Kidney (tissue), 14 donors: ENCODE results near the gene SRSF4. TPM values are rescaled to one million over a fixed set of nuclear protein-coding genes. Genes with fewer than 3 reads are reported as not detected.

Experiments
- DNase-seq, 5 donors: peaks; one replicate each; pipeline ENCODE4 v3.0.0-alpha.2; 2013 to 2020
- FAIRE-seq: peaks from 2 replicates; lab custom pipeline; 2012; peaks lifted over from hg19 to GRCh38; lab: Jason Lieb, UNC
- H3K27ac ChIP-seq, 2 donors: one replicate each; pipeline ENCODE4 v1.7.0; 2013; ENCODE audit warnings: low read depth in 2 of 2, low read length in 2 of 2, inconsistent platforms in 1 of 2
- H3K27me3 ChIP-seq: one replicate; pipeline ENCODE4 v1.7.1; 2013; ENCODE audit warnings: low read length, inconsistent platforms; ENCODE audit not compliant: control insufficient read depth, insufficient read depth
- H3K36me3 ChIP-seq, 3 donors: one replicate each; pipeline versions ENCODE4 v1.7.0 to v1.7.1; 2013; ENCODE audit warnings: low read length in 3 of 3, control low read depth in 1 of 3, inconsistent platforms in 1 of 3; ENCODE audit not compliant: insufficient read depth in 3 of 3, control insufficient read depth in 2 of 3
- H3K4me1 ChIP-seq, 3 donors: one replicate each; pipeline versions ENCODE4 v1.7.0 to v1.7.1; 2013; ENCODE audit warnings: low read length in 3 of 3, inconsistent platforms in 1 of 3, low read depth in 1 of 3; ENCODE audit not compliant: control insufficient read depth in 2 of 3, insufficient read depth in 2 of 3
- H3K4me3 ChIP-seq, 3 donors: one replicate each; pipeline versions ENCODE4 v1.7.0 to v1.8.1; 2013; ENCODE audit warnings: low read length in 3 of 3, control low read depth in 1 of 3, inconsistent platforms in 1 of 3
- H3K9ac ChIP-seq, 3 donors: one replicate each; pipeline versions ENCODE4 v1.7.0 to v1.7.1; 2013; ENCODE audit warnings: low read length in 3 of 3, control low read depth in 1 of 3, inconsistent platforms in 1 of 3
- H3K9me3 ChIP-seq, 3 donors: one replicate each; pipeline versions ENCODE4 v1.7.0 to v1.7.1; 2013; ENCODE audit warnings: low read length in 3 of 3, control low read depth in 1 of 3, inconsistent platforms in 1 of 3; ENCODE audit not compliant: control insufficient read depth in 2 of 3, insufficient read depth in 1 of 3
- CTCF ChIP-seq: IDR thresholded peaks from 3 replicates; pipeline ENCODE4 v1.5.1; 2012; ENCODE audit warnings: mild to moderate bottlenecking, moderate library complexity, borderline replicate concordance; ENCODE audit not compliant: insufficient read depth; ENCODE audit errors: extremely low read depth
- intact Hi-C: fragments of 100-400 bp; cut with DNase I; formaldehyde crosslinking; loops from one replicate; pipeline ENCODE4 v1.11.1; 2022
- polyA plus RNA-seq: library from polyadenylated mRNA; stranded (reverse); fragments of 350-450 nt; fragmentation: Illumina TruSeq; extraction: RNeasy Lipid Tissue Mini Kit (QIAGEN cat#74804); gene quantifications from one replicate; pipeline ENCODE4 v1.2.3, GENCODE V29; 2014; ENCODE audit warnings: low read depth, low replicate concordance; ENCODE audit not compliant: insufficient read depth
- total RNA-seq: library from RNA; stranded (reverse); fragmentation: NEBNext Ultra II Directional; extraction: Animal tissue kit (Norgen Biotek cat#: 25700); gene quantifications from one replicate; pipeline ENCODE4 v1.2.1, GENCODE V29; 2021
- donor health status: control.
- donor health status: control.
- donor health status: control.
- donor health status: control.
- donor health status: control.
- donor health status: DM: yes; HTN: yes; CAD: no.
- donor health status: Normal renal cell carcinoma (clear cell type).

Gene SRSF4
- total and polyA plus RNA-seq, 2 donors from 2014 or later: 48.4 to 72.3 TPM

DNA sequence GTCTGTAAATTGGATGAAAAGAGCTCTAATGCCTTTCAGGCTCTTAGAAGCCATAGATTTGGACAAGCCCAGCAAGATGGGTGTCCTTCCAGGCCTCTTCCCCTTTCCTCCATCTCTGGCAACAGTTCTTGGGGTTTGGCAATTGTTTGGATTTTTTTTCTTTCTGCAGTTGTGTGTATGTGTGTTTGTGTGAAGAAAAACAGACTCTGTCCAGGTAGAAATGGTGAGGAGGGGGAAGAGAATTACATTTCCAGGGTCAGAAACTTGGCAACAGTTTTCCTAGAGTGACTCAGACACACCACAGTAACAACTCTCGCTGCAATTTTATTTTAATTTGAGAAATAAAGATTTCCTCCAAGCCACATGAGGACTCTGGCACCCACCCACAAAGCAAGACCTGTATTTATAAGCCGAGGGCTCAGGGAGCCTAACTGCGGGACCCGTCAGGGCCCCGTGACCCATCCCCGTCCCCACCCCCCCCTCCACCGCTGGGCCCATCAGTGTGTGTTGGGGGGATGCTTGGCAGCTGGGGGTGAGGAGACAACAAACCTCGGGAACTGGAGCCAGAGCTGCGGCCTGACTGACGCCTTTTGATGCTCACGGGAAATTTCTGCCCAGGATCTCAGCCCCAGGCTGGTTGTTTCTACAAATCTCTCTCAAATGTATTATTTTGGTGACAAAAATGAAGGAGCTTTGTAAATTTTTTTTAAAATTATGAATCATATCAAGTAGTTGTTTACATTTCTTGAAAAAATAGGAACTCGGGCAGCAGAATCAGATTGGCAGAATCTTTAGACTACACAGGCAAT is 62.4 kb downstream of the SRSF4 start:
- FAIRE-seq: no peak
- Histone ChIP-seq H3K27me3 (no peaks in the 10 kb centered on the region), H3K9ac (no peak overlapping the region), H3K36me3 (peaks cover 0 to 2% (median 0%) of the 10 kb centered on the region in 3 donors), H3K27ac (no peak overlapping the region), H3K4me1 (peaks cover 0 to 4% (median 0%) of the 10 kb centered on the region in 3 donors), H3K9me3 (no peaks in the 10 kb centered on the region), H3K4me3 (no peak overlapping the region)
- DNase-seq: no peak
- no peak for TF ChIP-seq CTCF
- intact Hi-C loops: no loop called here

DNA sequence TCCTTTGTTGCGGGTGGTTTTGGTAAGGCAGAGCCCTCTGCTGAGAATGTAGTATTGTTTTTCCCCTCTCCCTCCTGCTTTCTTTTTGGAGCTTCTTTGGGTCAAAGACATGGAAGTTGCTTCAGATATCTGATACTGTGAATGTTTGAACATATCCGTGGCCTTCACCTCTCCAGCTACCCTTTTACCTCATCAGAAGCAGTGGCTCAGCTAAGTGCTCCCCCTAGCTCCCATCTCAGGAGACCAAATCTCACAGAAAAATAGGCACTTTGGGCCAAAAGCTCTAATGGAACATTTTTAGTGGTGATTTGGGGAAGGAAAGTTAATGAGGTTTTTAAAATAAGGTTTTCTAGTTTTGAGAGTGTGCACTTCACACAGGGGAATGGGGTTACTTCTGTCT is 64.3 kb downstream of the SRSF4 start:
- no peak overlapping the region for H3K4me3 ChIP-seq
- no peak overlapping the region for H3K9ac ChIP-seq
- DNase-seq: no peak
- H3K4me1 ChIP-seq: peaks cover 0 to 4% (median 0%) of the 10 kb centered on the region in 3 donors
- no peak overlapping the region for H3K27ac ChIP-seq
- FAIRE-seq: no peak
- intact Hi-C loops: no loop called here
- no peak for TF ChIP-seq CTCF
- peaks cover 0 to 2% (median 0%) of the 10 kb centered on the region in 3 donors for H3K36me3 ChIP-seq
- no peaks in the 10 kb centered on the region for H3K9me3 ChIP-seq
- no peaks in the 10 kb centered on the region for H3K27me3 ChIP-seq

DNA sequence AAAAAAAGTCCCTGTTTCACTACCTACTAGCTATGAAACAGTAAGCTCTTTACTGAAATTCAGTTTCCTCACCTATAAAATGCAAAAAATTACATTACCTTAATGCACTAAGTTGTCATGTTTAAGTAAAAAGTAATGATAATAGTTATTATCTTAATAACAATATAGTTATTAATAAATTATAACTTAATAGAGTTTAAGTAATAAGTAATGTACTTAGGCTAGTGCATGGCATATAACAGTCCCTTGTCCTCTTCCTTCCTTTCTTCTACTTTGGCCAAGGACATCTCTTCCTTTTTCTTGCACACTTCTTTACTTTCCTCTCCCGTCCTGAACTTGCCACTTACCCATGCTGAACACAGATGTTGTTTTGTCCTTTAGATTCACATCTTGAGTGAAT is 67.0 kb downstream of the SRSF4 start:
- H3K27me3 ChIP-seq: no peaks in the 10 kb centered on the region
- H3K9ac ChIP-seq: no peak overlapping the region
- H3K4me3 ChIP-seq: no peak overlapping the region
- H3K9me3 ChIP-seq: no peaks in the 10 kb centered on the region
- intact Hi-C loops: no loop called here
- H3K36me3 ChIP-seq: peaks cover 0 to 2% (median 0%) of the 10 kb centered on the region in 3 donors
- no peak overlapping the region for H3K27ac ChIP-seq
- no peaks in the 10 kb centered on the region for H3K4me1 ChIP-seq
- no peak for FAIRE-seq
- TF ChIP-seq CTCF: no peak
- DNase-seq: no peak
